GM12892 (cell line): ENCODE results near the gene FBXW8.

Experiments used
- DNase-seq: peaks from one replicate; pipeline ENCODE4 v3.0.0; 2011; ENCODE audit not compliant: insufficient read length
- FAIRE-seq: peaks from 2 replicates; lab custom pipeline; 2011; peaks lifted over from hg19 to GRCh38; lab: Jason Lieb, UNC
- POLR2A ChIP-seq: IDR thresholded peaks from 2 replicates; pipeline ENCODE4 v1.6.1; 2011; ENCODE audit warnings: low read depth, low read length, control low read depth
- POLR2AphosphoS5 ChIP-seq: IDR thresholded peaks from 2 replicates; pipeline ENCODE4 v1.6.1; 2011; ENCODE audit warnings: low read depth, low read length, control low read depth
- TAF1 ChIP-seq: IDR thresholded peaks from 2 replicates; pipeline ENCODE4 v1.6.1; 2011; ENCODE audit warnings: low read depth, mild to moderate bottlenecking, control low read depth, low read length, borderline replicate concordance

FBXW8 gene

GRCh38 chr12:116918464-116918863 lies 7.7 kb downstream of the FBXW8 start:
- DNase-seq (no peak), FAIRE-seq (no peak)
- no peak for TF ChIP-seq TAF1
- TF ChIP-seq POLR2A: no peak
- no peak for TF ChIP-seq POLR2AphosphoS5

DNA sequence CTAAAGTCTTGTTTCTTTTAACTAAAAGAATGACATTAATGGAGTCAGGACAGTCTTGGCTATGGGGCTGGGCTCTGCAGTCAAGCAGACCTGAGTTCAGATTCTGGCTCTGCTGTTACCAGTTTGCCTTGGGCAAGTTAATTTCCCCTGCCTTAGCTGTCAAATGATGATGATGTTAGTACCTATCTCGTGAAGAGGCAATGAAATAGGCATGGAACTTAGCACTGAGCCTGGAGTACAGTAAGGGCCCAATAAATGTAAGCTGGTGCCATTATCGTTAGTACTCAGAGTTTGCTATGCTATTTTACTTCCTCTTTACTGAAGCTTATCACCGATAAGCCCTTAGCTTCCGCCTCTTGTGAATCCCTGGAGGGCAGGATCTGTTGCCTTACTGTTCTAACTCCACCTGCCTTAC lies 8.5 kb downstream of the FBXW8 start:
- DNase-seq (no peak), FAIRE-seq (no peak)
- TF ChIP-seq TAF1: no peak
- no peak for TF ChIP-seq POLR2A

- DNase-seq (no peak), FAIRE-seq (no peak)
- TF ChIP-seq POLR2AphosphoS5: no peak
- TF ChIP-seq POLR2A: no peak
- no peak for TF ChIP-seq TAF1
Observed at GRCh38 chr12:116919706-116920485, 9.1 kb downstream of the FBXW8 start.

DNA sequence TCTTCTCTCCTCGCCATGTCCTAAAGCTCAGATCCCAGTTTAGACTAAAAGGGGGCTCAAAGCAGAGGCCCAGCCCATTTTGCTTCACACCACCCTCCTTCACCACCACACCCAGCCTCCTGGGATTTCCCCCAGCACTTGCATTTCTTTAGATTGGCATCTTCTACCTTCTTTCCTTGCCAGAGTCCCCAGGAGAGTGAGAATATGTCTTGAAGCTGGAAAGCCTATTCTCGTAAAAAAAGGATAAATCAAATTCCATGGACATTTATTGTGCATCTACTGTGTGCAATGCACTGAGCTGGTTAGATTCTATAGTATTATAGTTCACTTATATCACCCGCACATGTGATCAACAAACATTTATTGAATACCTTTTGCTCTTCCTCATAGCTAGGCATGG lies 10.2 kb downstream of the FBXW8 start:
- no peak for TF ChIP-seq POLR2A
- no peak for TF ChIP-seq TAF1
- TF ChIP-seq POLR2AphosphoS5: no peak
- DNase-seq (no peak), FAIRE-seq (no peak)

DNA sequence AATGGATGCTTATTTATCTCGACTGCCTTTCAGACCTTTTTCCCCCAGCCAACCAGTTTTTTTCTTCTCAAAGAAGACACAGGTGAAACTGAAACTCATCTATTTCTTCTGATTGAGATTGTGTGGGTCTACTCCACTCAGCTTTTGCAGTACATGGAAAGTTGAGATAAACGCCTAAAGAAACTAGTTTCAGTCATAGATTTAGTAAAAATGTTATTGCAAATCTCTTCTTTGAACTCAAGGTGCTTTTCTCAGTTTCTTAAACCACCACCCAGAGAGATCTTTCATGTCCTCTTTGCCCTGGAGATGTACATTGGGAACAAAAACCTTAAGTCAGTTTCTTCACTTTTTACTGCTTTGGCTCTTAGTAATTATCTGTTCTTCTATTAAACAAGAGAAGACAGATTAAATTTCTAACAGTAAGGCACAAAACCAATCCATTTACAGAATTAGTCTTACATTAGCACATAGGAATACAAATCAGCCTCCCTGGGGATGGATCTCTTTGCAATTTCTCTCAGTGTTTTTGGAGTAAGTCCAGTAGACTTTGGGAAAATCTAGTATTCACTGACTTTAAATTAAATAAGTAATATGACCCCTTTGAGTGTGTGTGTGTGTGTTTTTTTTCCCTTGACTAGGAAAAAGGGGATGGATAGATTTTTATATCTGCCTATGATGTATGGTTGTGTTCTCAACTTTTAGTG lies 11.6 kb downstream of the FBXW8 start:
- TF ChIP-seq POLR2AphosphoS5: no peak
- TF ChIP-seq POLR2A: no peak
- no peak for TF ChIP-seq TAF1
- FAIRE-seq (peak; percentile 72), DNase-seq (no peak)

DNA sequence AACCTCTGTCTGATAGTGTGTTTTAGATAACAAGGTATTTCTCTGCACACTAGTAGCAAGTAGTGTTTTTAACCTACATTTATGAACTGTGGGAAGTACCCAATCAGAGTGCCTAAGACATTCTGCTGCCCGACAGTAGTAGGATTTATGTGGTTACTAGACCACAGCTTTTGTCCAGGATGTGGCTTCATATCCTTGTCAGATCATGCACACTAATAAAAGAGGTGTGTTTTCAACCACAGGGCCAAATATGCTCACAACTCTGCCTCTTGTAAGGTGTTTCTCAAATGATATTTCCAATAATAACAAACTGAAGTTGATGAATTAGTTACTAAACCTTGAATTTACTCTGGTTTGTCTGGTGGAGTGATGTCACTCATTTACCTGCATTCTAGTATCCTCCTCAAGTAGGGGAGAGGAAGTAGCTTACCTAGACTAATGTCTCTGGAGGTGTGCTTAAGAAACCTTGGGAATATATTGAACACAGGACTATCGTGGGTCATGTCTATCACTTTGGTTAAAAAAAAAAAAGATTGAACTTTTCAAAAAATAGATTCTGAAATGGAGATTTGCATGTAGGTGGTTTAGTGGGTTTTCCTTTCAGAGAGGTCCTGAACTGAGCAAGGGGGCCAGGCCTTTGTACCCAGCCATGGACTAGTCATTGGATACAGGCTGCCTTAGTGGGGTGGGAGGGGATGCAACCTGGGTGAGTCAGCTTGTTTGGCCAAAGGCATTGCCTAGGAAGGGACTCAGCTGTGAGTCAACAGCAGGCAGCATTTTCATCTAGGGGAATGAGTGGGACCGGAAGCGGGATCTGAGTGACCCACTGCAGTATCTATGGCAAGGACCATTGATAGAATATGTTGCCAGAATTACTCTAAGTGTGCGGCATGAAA lies 14.1 kb downstream of the FBXW8 start:
- TF ChIP-seq POLR2A (no peak), POLR2AphosphoS5 (no peak), TAF1 (no peak)
- DNase-seq (peak; percentile 21), FAIRE-seq (peak; percentile 73)

GRCh38 chr12:116926283-116927243 lies 15.8 kb downstream of the FBXW8 start:
- FAIRE-seq: no peak
- no peak for DNase-seq
- no peak for TF ChIP-seq POLR2AphosphoS5
- no peak for TF ChIP-seq TAF1
- TF ChIP-seq POLR2A: no peak

DNA sequence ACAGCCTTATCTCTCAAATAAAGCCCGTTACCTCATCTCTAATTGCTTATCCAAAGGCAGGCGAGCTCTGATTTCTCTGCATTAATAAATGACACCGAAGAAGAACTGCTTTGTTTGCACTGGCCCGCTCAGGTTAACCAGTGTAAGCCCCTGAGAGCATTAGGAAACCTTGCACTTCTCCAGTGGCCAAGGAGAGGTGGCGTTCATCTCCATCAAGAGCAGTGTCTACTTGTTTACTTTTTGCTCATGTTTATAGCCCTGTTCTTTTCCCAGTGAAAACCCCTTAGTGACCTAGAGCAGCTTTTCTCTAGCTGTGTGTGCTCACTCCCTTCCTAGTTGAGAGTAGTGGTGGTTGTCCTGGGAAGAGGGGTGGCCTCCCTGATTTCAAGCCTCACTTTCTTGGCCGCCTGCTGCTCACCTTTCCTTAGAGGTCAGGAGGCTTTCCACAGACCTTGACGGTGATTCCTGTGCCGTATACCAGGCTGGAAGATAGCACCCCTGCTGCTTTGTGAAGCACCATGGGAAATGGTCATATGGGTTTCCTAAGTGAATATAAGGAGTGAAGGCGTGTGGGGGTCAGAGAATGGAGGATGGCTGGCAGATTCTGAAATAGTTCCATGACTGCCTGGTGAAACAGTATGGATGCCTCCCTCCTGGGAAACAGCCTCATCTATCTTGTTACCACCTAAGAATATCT lies 16.6 kb downstream of the FBXW8 start:
- no peak for FAIRE-seq
- DNase-seq: no peak
- no peak for TF ChIP-seq POLR2AphosphoS5
- no peak for TF ChIP-seq TAF1
- no peak for TF ChIP-seq POLR2A

DNA sequence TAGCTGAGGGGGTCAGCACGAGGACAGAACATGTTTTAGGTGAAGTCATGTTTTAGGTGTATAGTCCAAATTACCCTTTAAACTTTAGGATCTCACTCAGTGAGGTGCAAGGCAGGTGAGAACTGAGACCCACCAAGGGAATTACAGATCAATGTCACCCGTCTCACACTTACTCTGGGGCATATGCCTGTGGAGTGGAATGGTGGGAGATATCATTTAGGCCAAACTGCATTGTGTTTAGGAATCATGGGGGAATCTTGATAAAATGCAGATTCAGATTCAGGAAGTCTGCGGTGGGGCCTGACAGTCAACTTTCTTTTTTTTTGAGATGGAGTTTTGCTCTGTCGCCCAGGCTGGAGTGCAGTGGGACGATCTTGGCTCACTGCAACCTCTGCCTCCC lies 17.8 kb downstream of the FBXW8 start:
- no peak for TF ChIP-seq POLR2AphosphoS5
- no peak for TF ChIP-seq POLR2A
- no peak for TF ChIP-seq TAF1
- DNase-seq: no peak
- FAIRE-seq: no peak

GRCh38 chr12:116929885-116930284 lies 19.1 kb downstream of the FBXW8 start:
- DNase-seq (no peak), FAIRE-seq (peak; percentile 17)
- TF ChIP-seq TAF1: no peak
- no peak for TF ChIP-seq POLR2A
- TF ChIP-seq POLR2AphosphoS5: no peak
